Measurements from ENCODE around the gene ACVR1. TPM values are rescaled to one million over a fixed set of nuclear protein-coding genes. Genes with fewer than 3 reads are reported as not detected.

ACVR1 gene
- total and polyA plus RNA-seq, 9 of the 15 experiments (the other 6 are each of a cell fraction or from before 2014, with no cell fraction given) = 3.8 to 14.3 (median 6.9) TPM

- TF ChIP-seq ZBTB43 (CRISPR knock-in tag; IDR thresholded peaks at IDR 0.05) (no peak), ESRRB (CRISPR knock-in tag; IDR thresholded peaks at IDR 0.05; ENCODE audit: borderline replicate concordance) (no peak), HES1 (IDR thresholded peaks at IDR 0.05; ENCODE audit: low read depth) (no peak), CHD2 (IDR thresholded peaks at IDR 0.05; ENCODE audit: low read depth, low read length) (peak; percentile 30; the same call in 1 of the 2 replicates), NR2C1 (IDR thresholded peaks at IDR 0.05) (no peak), NR2C1 (tag; IDR thresholded peaks at IDR 0.05) (no peak), CXXC5 (CRISPR knock-in tag; IDR thresholded peaks at IDR 0.05) (peak; percentile 83), ZNF124 (CRISPR knock-in tag; IDR thresholded peaks at IDR 0.05) (no peak), ZFPM2 (CRISPR knock-in tag; IDR thresholded peaks at IDR 0.05) (no peak), ARID3A (IDR thresholded peaks at IDR 0.05; ENCODE audit: borderline replicate concordance, low read depth, low read length) (peak; percentile 36; the same call in 1 of the 2 replicates), ZZZ3 (IDR thresholded peaks at IDR 0.05) (no peak), LCOR (CRISPR knock-in tag; IDR thresholded peaks at IDR 0.05) (no peak), PPARD (CRISPR knock-in tag; IDR thresholded peaks at IDR 0.05) (no peak), SOX6 (IDR thresholded peaks at IDR 0.05) (no peak; the same call in 1 of the 2 replicates), JUND (IDR thresholded peaks at IDR 0.05; ENCODE audit: borderline replicate concordance, low read depth, low read length) (peak; percentile 73), JUND (tag; IDR thresholded peaks at IDR 0.05; ENCODE audit: borderline replicate concordance, low read depth, low read length) (peak; percentile 37; the same call in 1 of the 3 replicates), MIER1 (IDR thresholded peaks at IDR 0.05; ENCODE audit: low read depth) (no peak), HSF4 (CRISPR knock-in tag; IDR thresholded peaks at IDR 0.05; ENCODE audit: borderline replicate concordance) (no peak), MXD1 (CRISPR knock-in tag; IDR thresholded peaks at IDR 0.05; ENCODE audit: borderline replicate concordance, poor library complexity, severe bottlenecking) (no peak), MCM2 (IDR thresholded peaks at IDR 0.05; ENCODE audit: low read depth) (peak; percentile 95), ZBED1 (IDR thresholded peaks at IDR 0.05) (0 out of 2 replicates have a peak, but pooled peaks have one; percentile 51), TFAM (CRISPR knock-in tag; conservative IDR thresholded peaks at IDR 0.05) (no peak), CEBPB (tag; IDR thresholded peaks at IDR 0.05) (no peak), EZH2 (IDR thresholded peaks at IDR 0.05; ENCODE audit: borderline replicate concordance, low read depth, low read length) (no peak), EHMT2 (IDR thresholded peaks at IDR 0.05) (no peak), NFIC (IDR thresholded peaks at IDR 0.05) (peak; percentile 53), FOXP1 (CRISPR knock-in tag; IDR thresholded peaks at IDR 0.05) (peak; percentile 81), ESRRA (IDR thresholded peaks at IDR 0.05; ENCODE audit: borderline replicate concordance, low read depth) (peak; percentile 41; the same call in 1 of the 2 replicates)
Measured at GRCh38 chr2:157876066-157876785, at the start of gene ACVR1 (continued).

Data from K562 (cell line).